Fibroblast of the aortic adventitia (primary cell): Measurements from ENCODE around the gene SHISA6. TPM values are rescaled to one million over a fixed set of nuclear protein-coding genes. Genes with fewer than 3 reads are reported as not detected.

Source experiments
- DNase-seq: peaks from one replicate; pipeline ENCODE4 v3.0.0-alpha.2; 2010; ENCODE audit warnings: low read depth
- H3K4me3 ChIP-seq: 2 replicates; pipeline ENCODE4 v1.5.1; 2011; ENCODE audit warnings: low read depth, mild to moderate bottlenecking, control low read depth, low read length, moderate library complexity
- CTCF ChIP-seq: IDR thresholded peaks from 2 replicates; pipeline ENCODE4 v1.5.1; 2011; ENCODE audit warnings: mild to moderate bottlenecking, low read length, control low read depth, inconsistent platforms; ENCODE audit not compliant: insufficient read depth
- total RNA-seq: library from RNA; depleted of rRNA; stranded (reverse); fragments of >200 nt; gene quantifications from 2 replicates; pipeline ENCODE4 v1.2.3, GENCODE V29; 2012; ENCODE audit warnings: low replicate concordance

The SHISA6 gene
- total RNA-seq, 1 donor = not detected

- no peak overlapping the region for H3K4me3 ChIP-seq
- no peak for DNase-seq
- no peak for TF ChIP-seq CTCF
Measured at GRCh38 chr17:11506635-11507034, 265.6 kb downstream of the SHISA6 start.

GRCh38 chr17:11511696-11512095 is 270.7 kb downstream of the SHISA6 start:
- no peak for DNase-seq
- H3K4me3 ChIP-seq = no peak overlapping the region
- TF ChIP-seq CTCF = no peak

GRCh38 chr17:11514565-11514964 is 273.6 kb downstream of the SHISA6 start:
- DNase-seq = no peak
- no peak for TF ChIP-seq CTCF
- no peak overlapping the region for H3K4me3 ChIP-seq

GRCh38 chr17:11514981-11515680 is 274.1 kb downstream of the SHISA6 start:
- DNase-seq = no peak
- no peak overlapping the region for H3K4me3 ChIP-seq
- TF ChIP-seq CTCF = no peak

- H3K4me3 ChIP-seq = no peak overlapping the region
- no peak for TF ChIP-seq CTCF
- DNase-seq = no peak
Measured at GRCh38 chr17:11515901-11516300, 274.9 kb downstream of the SHISA6 start.

GRCh38 chr17:11535231-11535630 is 294.2 kb downstream of the SHISA6 start:
- DNase-seq = no peak
- H3K4me3 ChIP-seq = no peak overlapping the region
- TF ChIP-seq CTCF = no peak

GRCh38 chr17:11538366-11538765 is 297.4 kb downstream of the SHISA6 start:
- TF ChIP-seq CTCF = no peak
- no peak overlapping the region for H3K4me3 ChIP-seq
- no peak for DNase-seq
